HepG2 (cell line): ENCODE measurements around the gene TNPO3. TPM values are rescaled to one million over a fixed set of nuclear protein-coding genes. Genes with fewer than 3 reads are reported as not detected.

Source experiments
- ISX ChIP-seq: sonication (generic); formaldehyde crosslinking; conservative IDR thresholded peaks from 2 replicates; pipeline ENCODE4 v1.5.0; 2020; ENCODE audit warnings: missing genetic modification reagents
- KAT8 ChIP-seq: IDR thresholded peaks from 2 replicates; pipeline ENCODE4 v1.6.1; 2016; ENCODE audit warnings: missing genetic modification reagents, missing compliant biosample characterization
- KLF6 ChIP-seq: IDR thresholded peaks from 2 replicates; pipeline ENCODE4 v1.8.0; 2016; ENCODE audit warnings: missing biosample characterization, missing genetic modification reagents
- MIXL1 ChIP-seq: IDR thresholded peaks from 2 replicates; pipeline ENCODE4 v1.6.1; 2016
- MXD3 ChIP-seq: IDR thresholded peaks from 2 replicates; pipeline ENCODE4 v1.6.1; 2016; ENCODE audit warnings: mild to moderate bottlenecking, missing biosample characterization, missing genetic modification reagents
- NR3C1 ChIP-seq: sonication (generic); formaldehyde crosslinking; IDR thresholded peaks from 2 replicates; pipeline ENCODE4 v1.4.0; 2020; ENCODE audit warnings: missing genetic modification reagents
- POGZ ChIP-seq: sonication (generic); formaldehyde crosslinking; IDR thresholded peaks from 2 replicates; pipeline ENCODE4 v1.4.0; 2020; ENCODE audit warnings: mild to moderate bottlenecking, missing genetic modification reagents
- POLR2AphosphoS5 ChIP-seq: IDR thresholded peaks from 2 replicates; pipeline ENCODE4 v1.6.1; 2012; ENCODE audit warnings: low read depth, low read length
- REL ChIP-seq: sonication (generic); formaldehyde crosslinking; conservative IDR thresholded peaks from 2 replicates; pipeline ENCODE4 v1.8.0; 2022; ENCODE audit warnings: mild to moderate bottlenecking, missing genetic modification reagents, moderate library complexity
- SPEN ChIP-seq: sonication (generic); formaldehyde crosslinking; IDR thresholded peaks from 2 replicates; pipeline ENCODE4 v1.5.1; 2020; ENCODE audit warnings: low read depth, mild to moderate bottlenecking, missing genetic modification reagents
- SRF ChIP-seq: IDR thresholded peaks from 2 replicates; pipeline ENCODE4 v1.6.1; 2011; ENCODE audit warnings: mild to moderate bottlenecking, low read depth, low read length, moderate library complexity
- SYNCRIP ChIP-seq: fragments of 200-400 bp; formaldehyde crosslinking; IDR thresholded peaks from 2 replicates; pipeline ENCODE4 v1.6.1; 2018; ENCODE audit warnings: mild to moderate bottlenecking, low read depth, low read length; ENCODE audit not compliant: insufficient read depth
- THAP11 ChIP-seq: IDR thresholded peaks from 2 replicates; pipeline ENCODE4 v1.6.1; 2016; ENCODE audit warnings: missing biosample characterization, missing genetic modification reagents
- WIZ ChIP-seq: sonication (generic); formaldehyde crosslinking; IDR thresholded peaks from 2 replicates; pipeline ENCODE4 v1.5.1; 2020; ENCODE audit warnings: mild to moderate bottlenecking, missing genetic modification reagents
- ZBTB3 ChIP-seq: sonication (generic); formaldehyde crosslinking; IDR thresholded peaks from 2 replicates; pipeline ENCODE4 v1.4.0; 2020; ENCODE audit warnings: low read depth, mild to moderate bottlenecking, moderate library complexity, missing genetic modification reagents, borderline replicate concordance
- ZKSCAN1 ChIP-seq: fragments of 150-350 bp; IDR thresholded peaks from 2 replicates; pipeline ENCODE4 v1.6.1; 2014; ENCODE audit warnings: low read length
- ZNF33B ChIP-seq: sonication (generic); formaldehyde crosslinking; IDR thresholded peaks from 2 replicates; pipeline ENCODE4 v1.5.1; 2020; ENCODE audit warnings: mild to moderate bottlenecking, missing genetic modification reagents
- ZNF367 ChIP-seq: sonication (generic); formaldehyde crosslinking; IDR thresholded peaks from 2 replicates; pipeline ENCODE4 v1.4.0; 2020; ENCODE audit warnings: missing genetic modification reagents, borderline replicate concordance
- ZNF782 ChIP-seq: sonication (generic); formaldehyde crosslinking; IDR thresholded peaks from 2 replicates; pipeline ENCODE4 v1.4.0; 2020; ENCODE audit warnings: missing genetic modification reagents, mild to moderate bottlenecking, borderline replicate concordance
- polyA plus RNA-seq, 8 experiments: library from polyadenylated mRNA; depleted of rRNA in 3 of 8; stranded (reverse) in 7 of 8; unstranded in 1 of 8; fragments of >200 nt; fragmentation: Illumina TruSeq in 4 of 8; extraction: Trizol in 4 of 8; gene quantifications; 2 replicates each; pipeline versions ENCODE4 v1.2.1 to v1.2.3, GENCODE V29; 2011 to 2016; ENCODE audit warnings: low read depth in 4 of 8, missing spikeins in 1 of 8, mixed read lengths in 1 of 8; ENCODE audit not compliant: insufficient read depth in 1 of 8
- total RNA-seq, 5 experiments: library from RNA; depleted of rRNA; stranded (reverse); fragments of >200 nt; fragmentation: Illumina TruSeq; extraction: Trizol; gene quantifications; 2 replicates each; pipeline ENCODE4 v1.2.3, GENCODE V29; 2016; ENCODE audit warnings: low read depth in 1 of 5
- TF ChIP-seq, protein P1 (sequence below): sonication (generic); formaldehyde crosslinking; IDR thresholded peaks from 2 replicates; pipeline ENCODE4 v1.4.0; 2020; ENCODE audit warnings: mild to moderate bottlenecking, missing genetic modification reagents, borderline replicate concordance
- TF ChIP-seq, protein P2 (sequence below), 2 experiments: sonication (generic) in 1 of 2; formaldehyde crosslinking in 1 of 2; IDR thresholded peaks; 2 replicates each; pipeline versions ENCODE4 v1.4.0 to v1.6.1; 2018 to 2020; ENCODE audit warnings: missing genetic modification reagents in 2 of 2, borderline replicate concordance in 1 of 2, low read depth in 1 of 2, mild to moderate bottlenecking in 1 of 2, missing biosample characterization in 1 of 2

Gene TNPO3
- total and polyA plus RNA-seq, 2 of the 13 experiments (the other 11 are each of a cell fraction or from before 2014, with no cell fraction given) = 23.8 to 44.6 TPM

DNA sequence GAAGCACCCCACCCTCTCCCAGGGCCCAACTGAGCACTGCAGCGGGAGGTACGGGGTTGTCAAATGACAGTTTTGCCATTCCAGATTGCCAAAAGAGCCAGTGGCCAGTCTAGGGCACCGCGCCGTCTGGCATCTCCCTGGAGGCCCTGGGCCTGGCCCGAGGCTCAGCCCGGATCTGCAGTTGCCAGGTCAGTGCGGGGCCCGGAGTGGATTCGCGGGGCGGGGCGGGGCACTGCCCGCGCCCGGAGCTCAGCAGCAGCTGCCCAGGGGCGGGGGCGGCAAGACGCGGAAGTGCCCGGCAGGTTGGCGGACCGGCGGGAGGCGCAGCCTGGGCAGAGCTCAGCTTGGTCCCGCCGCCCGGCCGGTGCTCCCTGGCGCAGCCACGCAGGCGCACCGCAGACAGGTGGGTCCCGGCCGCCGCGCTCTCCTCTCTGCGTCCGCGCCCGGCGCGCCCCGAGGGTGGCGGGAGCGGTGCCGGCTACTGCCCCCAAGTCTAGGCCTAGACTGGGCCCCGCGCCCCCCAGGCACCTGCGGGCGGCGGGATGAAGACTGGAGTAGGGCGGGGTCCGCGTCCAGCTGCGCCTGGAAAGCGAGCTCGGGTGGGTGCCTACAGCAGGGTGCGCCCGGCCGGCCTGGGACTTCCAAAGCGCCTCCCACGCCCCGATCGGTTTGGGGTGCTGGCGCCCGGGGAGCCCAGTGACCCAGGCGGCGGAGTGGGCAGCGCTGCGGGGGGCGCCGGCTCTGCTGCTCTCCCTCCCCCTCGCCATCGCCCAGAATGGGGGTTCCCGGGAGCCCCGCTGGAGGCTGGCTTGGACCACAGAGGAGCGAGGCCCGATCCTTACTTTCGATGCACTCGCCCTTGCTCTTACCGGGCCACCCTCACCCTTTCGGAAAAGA, 117.0 kb downstream of the TNPO3 start, which contains the start of gene IRF5 (continued):
- TF ChIP-seq MXD3 (CRISPR knock-in tag) (no peak), ZKSCAN1 (no peak), NR3C1 (CRISPR knock-in tag) (no peak), ISX (CRISPR knock-in tag) (no peak), MIXL1 (no peak), SYNCRIP (no peak), ZNF782 (CRISPR knock-in tag) (no peak), KAT8 (no peak), KLF6 (CRISPR knock-in tag) (no peak), WIZ (CRISPR knock-in tag) (no peak), ZBTB3 (CRISPR knock-in tag) (no peak), ZNF33B (no peak), POGZ (0 out of 2 replicates have a peak, but pooled peaks have one; percentile 15), REL (CRISPR knock-in tag) (no peak), SPEN (CRISPR knock-in tag) (peak; percentile 40; the same call in 1 of the 2 replicates), ZNF367 (CRISPR knock-in tag) (no peak), THAP11 (CRISPR knock-in tag) (no peak), POLR2AphosphoS5 (no peak), SRF (no peak)
- TF ChIP-seq, protein P1, sequence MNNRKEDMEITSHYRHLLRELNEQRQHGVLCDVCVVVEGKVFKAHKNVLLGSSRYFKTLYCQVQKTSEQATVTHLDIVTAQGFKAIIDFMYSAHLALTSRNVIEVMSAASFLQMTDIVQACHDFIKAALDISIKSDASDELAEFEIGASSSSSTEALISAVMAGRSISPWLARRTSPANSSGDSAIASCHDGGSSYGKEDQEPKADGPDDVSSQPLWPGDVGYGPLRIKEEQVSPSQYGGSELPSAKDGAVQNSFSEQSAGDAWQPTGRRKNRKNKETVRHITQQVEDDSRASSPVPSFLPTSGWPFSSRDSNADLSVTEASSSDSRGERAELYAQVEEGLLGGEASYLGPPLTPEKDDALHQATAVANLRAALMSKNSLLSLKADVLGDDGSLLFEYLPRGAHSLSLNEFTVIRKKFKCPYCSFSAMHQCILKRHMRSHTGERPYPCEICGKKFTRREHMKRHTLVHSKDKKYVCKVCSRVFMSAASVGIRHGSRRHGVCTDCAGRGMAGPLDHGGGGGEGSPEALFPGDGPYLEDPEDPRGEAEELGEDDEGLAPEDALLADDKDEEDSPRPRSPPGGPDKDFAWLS (CRISPR knock-in tag) = no peak
- TF ChIP-seq, protein P2, sequence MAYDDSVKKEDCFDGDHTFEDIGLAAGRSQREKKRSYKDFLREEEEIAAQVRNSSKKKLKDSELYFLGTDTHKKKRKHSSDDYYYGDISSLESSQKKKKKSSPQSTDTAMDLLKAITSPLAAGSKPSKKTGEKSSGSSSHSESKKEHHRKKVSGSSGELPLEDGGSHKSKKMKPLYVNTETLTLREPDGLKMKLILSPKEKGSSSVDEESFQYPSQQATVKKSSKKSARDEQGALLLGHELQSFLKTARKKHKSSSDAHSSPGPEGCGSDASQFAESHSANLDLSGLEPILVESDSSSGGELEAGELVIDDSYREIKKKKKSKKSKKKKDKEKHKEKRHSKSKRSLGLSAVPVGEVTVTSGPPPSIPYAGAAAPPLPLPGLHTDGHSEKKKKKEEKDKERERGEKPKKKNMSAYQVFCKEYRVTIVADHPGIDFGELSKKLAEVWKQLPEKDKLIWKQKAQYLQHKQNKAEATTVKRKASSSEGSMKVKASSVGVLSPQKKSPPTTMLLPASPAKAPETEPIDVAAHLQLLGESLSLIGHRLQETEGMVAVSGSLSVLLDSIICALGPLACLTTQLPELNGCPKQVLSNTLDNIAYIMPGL (CRISPR knock-in tag; IDR thresholded peaks at IDR 0.05; ENCODE audit: borderline replicate concordance in 1 of 2, low read depth in 1 of 2) = no peak
